SIG-M5 treated with dmso at 0.1 percent for 504 hours (cell line): ENCODE measurements around the gene CTU2.

Experiments used
- DNase-seq: peaks from one replicate; lab custom pipeline; 2025; ENCODE audit not compliant: unreplicated experiment; lab: John Stamatoyannopoulos, UW

Gene CTU2

GRCh38 chr16:88713054-88713453 lies 6.8 kb downstream of the CTU2 start:
- no peak for DNase-seq

DNA sequence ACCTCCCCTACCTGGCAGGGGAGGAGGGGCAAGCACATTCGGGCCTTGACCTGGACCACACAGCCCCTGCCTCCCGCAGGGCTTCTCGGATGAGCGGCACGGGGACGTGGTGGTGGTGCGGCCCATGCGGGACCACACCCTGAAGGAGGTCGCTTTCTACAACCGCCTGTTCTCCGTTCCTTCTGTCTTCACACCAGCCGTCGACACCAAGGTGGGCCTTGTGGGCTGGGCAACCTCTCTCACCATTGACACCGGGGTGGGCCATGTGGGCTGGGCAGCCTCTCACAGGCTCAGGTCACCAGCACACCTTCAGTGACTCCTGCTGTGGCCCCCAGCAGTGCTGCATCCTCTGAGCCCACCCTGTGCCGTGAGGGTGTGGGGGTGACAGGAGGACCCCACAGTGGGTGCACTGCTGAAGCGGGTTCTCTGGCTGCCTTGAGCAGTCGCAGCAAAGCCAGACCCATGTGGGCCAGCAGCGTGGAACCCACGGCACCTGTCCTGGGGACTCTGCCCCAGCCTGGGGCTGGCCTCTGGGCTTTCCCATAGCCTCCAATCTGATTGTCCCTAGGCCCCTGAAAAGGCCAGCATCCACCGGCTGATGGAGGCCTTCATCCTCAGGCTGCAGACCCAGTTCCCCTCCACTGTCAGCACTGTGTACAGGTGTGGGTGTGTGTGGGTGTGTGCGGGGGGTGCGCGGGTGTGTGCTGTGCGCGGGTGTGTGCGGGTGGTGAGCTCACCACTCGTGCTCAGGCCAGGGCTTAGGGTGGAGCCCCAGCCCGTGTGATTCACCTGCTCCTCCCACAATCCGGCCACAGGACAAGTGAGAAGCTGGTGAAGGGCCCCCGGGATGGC lies 7.5 kb downstream of the CTU2 start:
- DNase-seq: no peak

DNA sequence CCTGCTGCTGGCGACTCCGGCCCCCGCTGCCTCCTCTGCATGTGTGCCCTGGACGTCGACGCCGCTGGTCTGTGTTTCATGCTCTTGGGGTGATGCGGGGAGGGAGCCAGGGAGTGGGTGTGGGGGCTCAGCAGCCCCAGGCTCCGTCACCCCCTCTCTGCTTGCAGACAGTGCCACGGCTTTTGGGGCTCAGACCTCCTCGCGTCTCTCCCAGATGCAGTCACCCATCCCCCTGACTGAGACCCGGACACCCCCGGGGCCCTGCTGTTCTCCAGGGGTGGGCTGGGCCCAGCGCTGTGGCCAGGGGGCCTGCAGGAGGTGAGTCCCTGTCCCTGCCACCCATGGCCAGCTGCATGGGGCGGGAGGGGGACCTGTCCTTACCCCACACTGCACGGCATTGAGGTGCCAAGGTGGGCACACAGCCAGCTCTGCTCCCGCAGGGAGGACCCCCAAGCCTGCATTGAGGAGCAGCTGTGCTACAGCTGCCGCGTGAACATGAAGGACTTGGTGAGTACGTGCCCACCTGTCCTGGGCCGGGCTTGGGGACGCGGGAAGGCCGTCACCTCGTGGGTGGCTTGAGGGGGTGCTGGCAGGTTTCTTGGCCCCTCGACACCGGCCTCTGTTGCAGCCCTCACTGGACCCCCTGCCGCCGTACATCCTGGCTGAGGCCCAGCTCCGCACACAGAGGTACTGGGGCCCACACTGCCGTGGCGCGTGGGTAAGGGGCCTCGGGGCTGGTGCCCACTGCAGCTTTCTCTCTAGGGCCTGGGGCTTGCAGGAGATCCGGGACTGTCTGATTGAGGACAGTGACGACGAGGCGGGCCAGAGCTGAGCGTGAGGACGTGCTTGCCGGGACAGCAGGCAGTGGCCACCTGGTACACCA lies 8.4 kb downstream of the CTU2 start:
- no peak for DNase-seq

GRCh38 chr16:88715312-88716190 lies 9.2 kb downstream of the CTU2 start:
- DNase-seq: no peak

GRCh38 chr16:88716201-88716600 lies 9.9 kb downstream of the CTU2 start:
- no peak for DNase-seq

GRCh38 chr16:88716601-88717001 lies 10.3 kb downstream of the CTU2 start:
- no peak for DNase-seq

GRCh38 chr16:88718178-88718577 lies 11.9 kb downstream of the CTU2 start:
- no peak for DNase-seq

DNA sequence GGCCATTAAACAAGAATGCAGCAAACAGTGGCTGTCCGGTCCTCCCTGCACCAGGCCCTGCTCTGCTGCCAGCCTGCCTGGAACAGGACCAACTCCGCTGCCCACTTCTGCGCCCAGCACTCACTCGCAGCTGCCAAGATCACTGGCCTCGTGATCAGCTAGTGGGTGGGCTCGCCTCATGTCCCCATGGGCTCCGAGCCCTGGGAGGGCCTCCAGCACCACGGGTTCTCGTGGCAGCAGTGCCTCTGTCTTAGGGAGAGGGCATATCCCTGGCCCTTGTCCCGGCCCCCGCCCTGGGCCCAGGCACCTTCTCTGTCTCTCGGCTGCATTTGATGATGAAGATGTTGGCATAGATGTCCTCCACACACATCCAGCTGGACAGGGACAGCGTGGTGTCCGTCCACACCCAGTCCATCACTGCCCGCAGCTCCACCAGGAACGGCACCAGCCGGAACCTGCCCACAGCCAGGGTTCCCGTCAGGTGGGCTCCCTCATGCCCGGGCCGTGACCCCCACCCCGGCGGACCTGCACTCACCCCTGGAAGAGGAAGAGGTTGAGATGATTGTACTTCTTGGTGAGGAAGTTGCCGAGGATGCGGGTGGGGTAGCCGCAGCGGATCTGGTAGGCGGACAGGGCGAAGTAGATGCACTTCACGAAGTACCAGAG lies 13.1 kb downstream of the CTU2 start:
- no peak for DNase-seq

GRCh38 chr16:88719933-88720296 lies 13.6 kb downstream of the CTU2 start:
- no peak for DNase-seq

DNA sequence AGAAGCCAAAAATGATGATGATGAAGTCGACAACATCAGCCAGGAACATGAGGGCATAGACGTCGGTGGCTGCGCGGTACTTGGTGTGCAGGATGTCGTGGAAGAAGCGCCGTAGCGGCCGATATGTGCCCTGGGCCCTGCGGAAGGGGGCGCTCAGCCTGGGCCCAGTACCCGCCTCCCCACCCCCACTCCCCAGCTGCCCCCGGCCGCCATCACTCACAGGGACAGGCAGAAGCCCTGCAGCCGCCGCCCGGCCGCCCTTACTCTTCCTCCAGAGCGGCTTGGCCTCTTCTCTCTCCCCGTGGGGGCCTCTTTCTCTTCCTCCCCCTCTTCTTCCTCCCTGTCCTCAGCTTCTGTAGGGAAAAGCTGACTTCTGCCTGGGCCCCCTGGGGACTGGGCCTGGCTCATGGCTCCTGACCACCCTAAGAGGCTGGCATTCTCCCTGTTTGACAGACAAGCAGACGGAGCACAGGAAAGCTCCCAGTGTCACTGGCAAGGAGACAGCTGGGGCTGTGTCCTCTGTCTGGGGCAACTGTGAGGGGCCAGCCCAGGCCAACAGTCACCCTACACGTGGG lies 14.2 kb downstream of the CTU2 start:
- no peak for DNase-seq

DNA sequence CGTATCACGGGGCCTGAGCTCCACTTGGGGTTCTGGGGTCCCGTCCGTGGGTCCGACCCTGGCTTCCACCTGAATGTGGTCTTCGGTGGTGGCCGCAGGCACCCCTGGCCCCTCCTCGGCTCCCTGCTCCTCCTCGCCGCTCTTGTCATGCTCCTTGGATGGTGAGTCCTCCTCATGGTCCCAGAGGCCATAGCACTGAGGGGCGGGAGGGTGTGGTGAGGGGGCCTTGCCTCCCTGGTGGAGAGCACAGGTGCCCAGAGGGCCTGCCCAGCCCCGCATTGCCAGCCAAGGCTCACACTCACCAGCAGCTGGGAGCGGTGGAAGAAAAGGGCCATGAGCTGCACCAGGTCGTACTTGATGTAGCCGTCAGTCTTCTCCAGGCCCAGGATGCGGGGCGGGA lies 14.9 kb downstream of the CTU2 start:
- DNase-seq: no peak

- no peak for DNase-seq
Measured at GRCh38 chr16:88721815-88722755, 15.8 kb downstream of the CTU2 start.

- no peak for DNase-seq
Measured at GRCh38 chr16:88722784-88723506, 16.6 kb downstream of the CTU2 start.

- DNase-seq: no peak
Measured at GRCh38 chr16:88723507-88723887, 17.2 kb downstream of the CTU2 start.

- DNase-seq: no peak
Measured at GRCh38 chr16:88723911-88724310, 17.6 kb downstream of the CTU2 start.

DNA sequence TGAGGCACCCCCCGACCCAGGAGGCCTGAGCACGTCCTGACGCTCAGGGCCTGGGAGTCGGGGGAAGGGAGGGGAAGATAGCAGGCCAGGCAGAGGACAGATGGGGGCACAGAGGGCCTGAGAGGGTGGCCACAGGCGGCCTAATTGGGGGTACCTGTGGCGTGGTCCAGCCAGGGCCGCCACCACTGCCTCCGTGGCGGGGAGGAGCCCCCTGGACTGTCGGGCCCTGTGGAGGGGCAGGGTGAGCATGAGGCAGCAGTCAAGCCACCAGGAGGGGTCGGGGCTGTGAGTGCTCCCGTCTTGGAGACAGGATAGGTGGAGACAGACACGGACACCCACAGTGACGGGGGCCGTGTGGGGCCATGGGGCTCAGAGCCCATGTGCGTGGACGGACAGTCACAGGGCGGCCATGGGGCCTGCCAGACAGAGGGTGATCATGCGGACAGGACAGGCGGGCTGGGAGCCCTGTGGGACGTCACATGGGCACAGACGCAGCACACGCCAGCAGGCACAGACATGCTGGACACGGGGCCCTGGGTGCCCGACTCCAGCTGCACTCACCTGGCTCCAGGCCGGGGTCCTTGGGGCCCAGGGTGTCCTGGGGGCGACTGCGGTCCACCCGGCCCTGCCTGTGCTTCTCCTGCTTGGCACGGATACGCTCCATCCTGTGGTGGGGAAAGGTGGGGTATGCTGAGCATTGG lies 18.7 kb downstream of the CTU2 start:
- DNase-seq: no peak

DNA sequence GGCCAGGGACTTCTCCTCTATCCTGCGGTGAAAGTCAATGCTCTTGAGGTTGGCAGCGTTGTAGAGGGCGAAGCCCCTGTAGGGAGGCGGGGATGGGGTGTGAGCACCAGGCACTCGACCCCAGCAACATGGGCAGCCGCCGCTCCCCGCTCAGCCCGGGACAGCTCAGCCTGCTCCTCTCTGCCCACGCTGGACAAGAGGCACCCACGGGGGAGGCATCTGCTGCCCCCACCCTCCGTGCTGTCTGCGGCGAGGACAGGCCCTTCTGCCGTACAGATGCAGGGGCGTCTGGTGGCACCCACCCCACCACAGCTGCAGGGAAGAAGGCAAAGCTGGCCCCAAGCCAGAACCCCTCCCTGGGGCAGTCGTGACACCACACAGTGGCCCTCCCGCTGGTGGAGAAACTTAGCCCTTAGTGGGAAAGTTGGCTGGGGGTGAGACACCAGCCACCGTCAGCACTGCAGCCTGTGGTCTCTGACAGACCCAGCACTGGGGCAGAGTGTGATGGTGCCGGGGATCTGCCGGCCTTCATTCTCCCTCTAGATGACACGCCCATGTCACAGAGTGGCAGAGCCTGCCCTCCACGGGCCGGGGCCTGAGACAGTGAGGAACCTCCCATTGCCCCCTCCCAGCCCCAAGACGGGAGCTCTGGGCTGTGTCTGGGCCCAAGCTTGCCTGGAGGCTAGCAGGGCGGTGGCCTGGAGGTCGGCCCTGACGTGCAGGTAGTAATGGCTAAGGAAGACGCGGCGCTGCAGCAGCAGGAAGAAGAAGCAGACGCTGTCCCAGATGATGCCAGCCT lies 19.5 kb downstream of the CTU2 start:
- DNase-seq: no peak
